Neural progenitor cell (in vitro differentiated cells): ENCODE data around the gene IRGC.

Source experiments
- CTCF ChIP-seq: fragments of 200-600 bp; sonication (generic); IDR thresholded peaks from 2 replicates; pipeline ENCODE4 v1.5.1; 2017; ENCODE audit warnings: antibody characterized with exemption, mild to moderate bottlenecking
- EZH2 ChIP-seq: fragments of 200-600 bp; sonication (generic); IDR thresholded peaks from 2 replicates; pipeline ENCODE4 v1.6.1; 2017; ENCODE audit warnings: antibody characterized with exemption, mild to moderate bottlenecking, moderate library complexity
- EZH2phosphoT487 ChIP-seq: fragments of 200-600 bp; sonication (generic); IDR thresholded peaks from 2 replicates; pipeline ENCODE4 v1.6.1; 2017; ENCODE audit warnings: antibody characterized with exemption

GRCh38 chr19:43735957-43736356 lies 20.1 kb downstream of the IRGC start:
- TF ChIP-seq CTCF = no peak
- no peak for TF ChIP-seq EZH2phosphoT487
- TF ChIP-seq EZH2 = no peak
